SH-SY5Y (cell line): Measurements from ENCODE around the gene UBE2H.
A peak's percentile ranks its signal among the peaks of the same experiment; 100 is the strongest.

Experiments used
- GATA2 ChIP-seq: IDR thresholded peaks from 2 replicates; pipeline ENCODE4 v1.6.1; 2011; ENCODE audit warnings: mild to moderate bottlenecking, low read depth, low read length
- GATA3 ChIP-seq: IDR thresholded peaks from 2 replicates; pipeline ENCODE4 v1.6.1; 2011; ENCODE audit warnings: low read depth, mild to moderate bottlenecking, low read length, moderate library complexity

The UBE2H gene

DNA sequence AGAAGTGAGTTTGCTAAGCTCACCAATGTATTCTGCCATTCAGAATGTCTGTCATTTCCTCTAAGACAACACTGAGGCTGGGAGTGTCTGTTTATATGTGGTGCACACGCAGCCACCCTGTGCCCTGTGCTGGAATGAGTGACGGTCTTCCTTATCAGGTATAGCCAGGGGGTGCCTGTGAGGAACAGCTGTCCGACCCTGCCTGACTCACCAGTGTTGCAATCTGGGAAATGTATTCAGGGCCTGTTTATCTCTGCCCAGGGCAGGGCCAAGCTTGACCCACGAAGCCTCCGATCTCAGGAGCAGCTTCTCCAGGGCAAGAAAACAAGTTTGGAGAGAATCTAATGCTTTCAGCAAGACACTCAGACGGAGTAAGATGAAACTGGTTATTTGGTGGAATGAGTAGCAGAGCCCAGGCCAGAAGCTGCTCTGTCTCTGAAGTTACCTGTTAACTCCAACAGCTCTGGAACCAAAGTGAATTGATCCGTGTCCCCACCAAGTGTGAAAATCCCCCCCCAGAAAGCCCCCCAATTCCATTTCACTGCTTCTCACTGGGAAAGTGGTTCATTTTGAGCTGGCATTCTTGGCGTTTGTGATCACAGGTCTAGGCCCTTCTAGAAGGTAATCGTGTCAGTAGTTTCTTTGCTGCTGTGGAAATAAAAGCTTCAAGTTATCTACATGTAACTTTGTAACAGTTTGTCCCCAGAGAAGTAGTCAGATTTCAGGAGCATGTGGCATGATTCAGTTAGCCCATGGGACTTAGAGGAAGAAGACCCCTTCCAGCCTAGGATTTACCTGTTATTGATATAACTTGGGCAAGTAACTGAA, 6.1 kb upstream of the UBE2H start:
- TF ChIP-seq GATA2 (peak; percentile 62), GATA3 (no peak)

- TF ChIP-seq GATA3 (no peak), GATA2 (no peak)
Observed at GRCh38 chr7:129955993-129956543, 3.3 kb upstream of the UBE2H start.

DNA sequence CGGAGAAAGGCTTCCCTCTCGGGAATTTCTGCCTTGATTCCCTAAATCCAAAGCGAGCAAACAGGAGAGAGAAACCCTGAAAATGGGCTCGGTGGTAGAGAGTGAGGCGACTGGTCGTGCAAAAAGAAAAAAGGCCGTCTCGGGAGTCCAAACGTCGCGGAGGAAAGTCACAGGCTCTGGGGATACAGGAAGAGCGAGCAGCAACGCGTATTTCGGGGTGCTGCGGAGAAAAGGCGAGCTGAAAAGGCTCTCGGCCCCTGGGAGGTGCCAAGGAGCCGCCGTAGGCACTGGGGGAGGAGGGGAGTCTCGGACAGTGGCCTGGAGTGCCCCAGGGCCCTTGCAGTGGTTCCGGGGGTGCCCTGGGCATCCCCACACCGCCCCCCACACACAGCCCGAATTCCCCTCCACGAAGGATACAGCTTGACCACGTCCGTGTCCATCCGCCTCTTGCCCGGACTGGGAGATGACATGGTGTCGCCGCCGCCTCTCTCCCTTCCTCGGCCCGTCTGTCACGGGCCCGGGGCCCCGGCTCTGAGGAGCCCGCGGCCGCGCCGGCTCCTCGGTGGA, 591 bp downstream of the UBE2H start:
- TF ChIP-seq GATA2 (no peak), GATA3 (no peak)

DNA sequence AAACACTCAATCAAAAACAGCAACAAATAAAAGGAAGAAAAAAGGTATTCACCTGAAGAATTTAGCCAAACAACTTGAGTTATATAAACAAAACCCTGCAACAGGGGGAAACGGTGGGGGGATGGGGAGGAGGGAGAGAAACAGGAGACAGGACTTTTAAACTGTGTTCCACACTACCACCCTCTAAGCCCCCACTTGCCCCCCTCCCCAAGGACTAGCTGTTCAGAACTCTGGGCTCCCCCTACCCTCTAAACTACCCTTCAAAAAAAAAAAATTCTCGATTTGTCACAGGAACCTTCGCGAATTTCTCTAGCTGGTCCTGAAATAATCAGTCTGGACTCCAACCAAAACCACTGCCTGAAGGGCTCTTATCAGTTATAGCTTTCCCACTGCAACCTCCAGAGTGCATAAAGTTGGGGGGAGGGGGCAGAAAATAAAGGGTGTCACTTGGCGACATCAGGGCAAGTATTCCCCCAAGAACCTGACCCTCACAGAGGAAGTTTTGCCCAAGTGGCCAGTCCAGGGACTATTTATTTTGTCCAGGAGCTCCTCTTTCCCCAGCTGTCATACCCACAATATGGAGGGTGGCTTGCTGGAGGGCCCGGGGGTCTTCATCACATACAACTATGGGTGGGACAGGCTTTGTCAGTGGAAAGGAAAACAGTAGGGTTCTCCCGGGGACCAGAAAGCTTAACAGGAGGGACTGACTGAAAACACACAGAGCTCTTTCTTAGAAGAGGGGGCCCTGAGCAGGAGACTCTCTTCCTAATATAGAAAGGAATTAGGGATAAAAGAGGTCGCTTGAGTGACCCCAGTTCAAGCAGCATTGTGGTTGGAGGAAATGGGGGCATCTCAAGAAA, 1.3 kb downstream of the UBE2H start:
- no peak for TF ChIP-seq GATA3
- no peak for TF ChIP-seq GATA2

- TF ChIP-seq GATA2 (no peak), GATA3 (no peak)
Observed at GRCh38 chr7:129950933-129951225, 1.9 kb downstream of the UBE2H start.

DNA sequence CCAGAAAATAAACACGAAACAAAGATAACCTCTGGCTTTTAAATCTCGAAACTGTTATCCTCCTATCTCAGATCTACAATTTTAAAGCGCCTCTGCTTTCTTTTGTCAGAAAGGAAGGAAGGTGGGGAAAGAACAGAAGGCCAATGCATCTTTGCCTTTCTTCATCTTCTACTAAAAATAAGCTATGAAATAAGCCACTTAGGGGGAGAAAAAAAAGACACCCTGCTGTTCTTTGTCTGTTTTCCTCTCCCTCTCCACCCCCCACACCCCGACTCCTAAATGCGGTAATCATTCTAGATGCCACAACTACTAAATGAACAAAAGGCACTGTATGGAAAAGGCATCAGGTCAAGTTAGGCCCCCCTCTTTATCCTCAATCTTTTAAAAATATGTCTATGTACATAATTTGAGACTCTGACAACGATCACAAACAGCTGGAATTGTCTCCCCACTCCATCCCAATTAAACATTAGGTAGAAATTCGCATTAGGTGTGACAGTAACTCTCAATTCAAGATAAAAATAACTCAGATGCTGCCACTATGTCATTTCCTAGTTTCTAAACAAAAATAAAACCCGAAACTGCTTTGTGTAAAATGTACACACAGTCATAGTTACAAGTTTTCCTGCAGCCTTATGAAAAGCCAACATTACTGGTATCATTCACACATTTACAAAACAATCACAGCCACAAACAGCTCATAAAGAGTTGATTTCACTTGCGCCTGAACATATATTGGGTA, 2.4 kb downstream of the UBE2H start:
- TF ChIP-seq GATA2, result 0 out of 2 replicates have a peak, but pooled peaks have one; percentile 5
- no peak for TF ChIP-seq GATA3

DNA sequence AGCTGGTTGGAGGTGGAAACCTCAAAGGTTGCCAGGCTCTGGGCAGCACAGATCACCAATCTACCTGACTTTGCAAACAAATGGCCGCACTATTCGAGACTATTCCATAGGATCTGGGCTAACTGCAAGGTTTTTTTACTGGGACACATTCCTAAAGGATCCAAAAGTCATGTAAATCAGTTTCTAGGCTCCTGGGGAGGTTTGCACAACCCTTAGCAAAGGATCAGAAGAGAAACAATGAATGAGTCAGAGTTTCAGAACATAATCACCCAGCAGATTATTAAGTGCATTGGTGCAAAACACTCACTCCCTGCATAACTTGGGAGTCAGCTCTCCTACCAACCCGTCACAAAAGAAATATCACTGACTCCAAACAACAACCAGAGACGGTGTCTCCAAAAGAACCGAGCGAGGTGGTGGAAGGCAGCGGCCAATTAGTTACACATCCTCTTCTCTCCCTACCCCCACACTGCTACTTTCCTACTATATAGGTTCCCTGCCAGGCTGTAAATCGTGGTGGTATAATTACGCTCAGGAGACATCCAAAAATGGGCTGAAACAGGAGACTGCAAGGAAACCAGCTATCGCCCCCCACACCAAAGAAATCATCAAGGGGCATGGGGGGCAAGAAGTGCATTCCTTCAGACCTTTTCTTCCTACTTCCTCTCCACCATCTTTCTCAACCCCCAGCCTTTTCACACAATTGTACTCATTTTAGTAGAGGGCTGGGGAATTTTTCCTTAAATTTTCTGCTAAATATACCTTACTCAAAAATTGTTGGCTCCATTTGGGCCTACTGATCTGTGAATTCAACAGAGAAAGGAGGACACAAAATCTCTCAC, 3.2 kb downstream of the UBE2H start:
- no peak for TF ChIP-seq GATA3
- no peak for TF ChIP-seq GATA2

DNA sequence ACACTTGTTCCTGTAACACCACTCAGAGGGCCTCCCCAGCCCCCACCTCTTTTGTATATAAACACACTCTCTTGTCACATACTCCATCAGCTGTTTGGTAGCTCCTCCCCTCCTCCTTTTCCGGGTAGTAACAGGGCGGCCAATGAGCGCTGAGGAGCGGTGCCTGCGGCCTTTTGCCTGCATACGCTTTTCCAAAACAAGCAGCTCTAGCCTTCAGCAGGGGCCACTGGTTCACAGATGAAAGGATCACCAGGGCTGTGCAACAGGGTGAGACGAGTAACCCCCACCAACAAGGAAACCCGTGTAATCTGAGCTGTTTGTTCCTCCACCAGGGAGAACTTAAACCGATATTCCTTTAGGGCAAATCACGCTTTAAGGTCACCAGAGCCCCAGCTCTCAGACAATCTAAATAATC, 3.9 kb downstream of the UBE2H start:
- peak; percentile 36; the same call in 1 of the 2 replicates for TF ChIP-seq GATA2
- no peak for TF ChIP-seq GATA3

GRCh38 chr7:129948338-129948737, 4.4 kb downstream of the UBE2H start:
- TF ChIP-seq GATA3 (no peak), GATA2 (no peak)

GRCh38 chr7:129947701-129948100, 5.1 kb downstream of the UBE2H start:
- TF ChIP-seq GATA2, result no peak
- TF ChIP-seq GATA3, result no peak

DNA sequence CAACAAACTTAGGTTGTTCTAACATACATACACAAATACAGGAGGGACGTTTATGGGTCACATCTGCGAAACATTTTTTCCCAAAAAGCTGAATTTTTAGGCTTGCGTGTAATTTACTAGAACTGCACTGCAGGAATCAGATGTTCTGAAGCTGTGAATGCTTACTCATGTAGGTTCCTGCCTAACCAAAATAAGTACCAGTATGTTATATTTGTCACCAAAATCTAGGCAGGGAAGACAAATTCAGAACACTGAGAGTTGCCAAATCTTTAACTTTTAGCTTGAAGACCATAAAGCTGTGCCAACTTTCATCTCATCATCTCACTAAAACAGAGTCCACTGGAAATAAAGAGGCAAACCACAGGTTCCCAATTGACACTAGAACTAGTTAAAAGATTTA, 5.7 kb downstream of the UBE2H start:
- TF ChIP-seq GATA2 (no peak), GATA3 (no peak)

- no peak for TF ChIP-seq GATA2
- TF ChIP-seq GATA3, result no peak
Observed at GRCh38 chr7:129946282-129946681, 6.5 kb downstream of the UBE2H start.

- TF ChIP-seq GATA2, result no peak
- TF ChIP-seq GATA3, result no peak
Observed at GRCh38 chr7:129943352-129943751, 9.4 kb downstream of the UBE2H start.
